Activated B cell treated with CpG ODN at 0.5 μM for 24 hours (primary cell): Measurements from ENCODE around the gene TMEM141. TPM values are rescaled to one million over a fixed set of nuclear protein-coding genes. Genes with fewer than 3 reads are reported as not detected.

Experiments used
- ATAC-seq: fragments of 200-7000 bp; cut with Tn5 transposase; one replicate; pipeline ENCODE4 v1.10.0; 2021; ENCODE audit warnings: low read depth, mild to moderate bottlenecking, moderate library complexity
- CTCF ChIA-PET: fragments of 350-600 bp; sonication (Branson Sonifier 250); formaldehyde crosslinking; loops from one replicate; lab custom pipeline; 2021; ENCODE audit warnings: antibody characterized with exemption; lab: Charles Lee
- POLR2A ChIA-PET: fragments of 350-600 bp; sonication (Branson Sonifier 250); formaldehyde crosslinking; loops from one replicate; lab custom pipeline; 2021; ENCODE audit warnings: antibody characterized with exemption; lab: Charles Lee
- DNase-seq: peaks from one replicate; pipeline ENCODE4 v3.0.0; 2022
- H3K27ac Mint-ChIP-seq: one replicate; pipeline ENCODE4 v1.8.0; 2020; ENCODE audit warnings: mixed read lengths
- H3K27me3 Mint-ChIP-seq: one replicate; pipeline ENCODE4 v1.8.0; 2021; ENCODE audit warnings: mixed read lengths
- H3K36me3 Mint-ChIP-seq: one replicate; pipeline ENCODE4 v1.8.0; 2021; ENCODE audit warnings: low read depth, mixed read lengths
- H3K4me1 Mint-ChIP-seq: one replicate; pipeline ENCODE4 v1.8.0; 2021; ENCODE audit warnings: mixed read lengths
- H3K4me3 Mint-ChIP-seq: one replicate; pipeline ENCODE4 v1.8.0; 2020; ENCODE audit warnings: mild to moderate bottlenecking, mixed read lengths
- H3K9me3 Mint-ChIP-seq: one replicate; pipeline ENCODE4 v1.8.0; 2020; ENCODE audit warnings: mixed read lengths
- CTCF ChIP-seq: fragments of 200-600 bp; IDR thresholded peaks from one replicate; pipeline ENCODE4 v1.8.0; 2022; ENCODE audit warnings: antibody characterized with exemption, mild to moderate bottlenecking
- intact Hi-C: fragments of 100-400 bp; cut with micrococcal nuclease; formaldehyde crosslinking; loops from one replicate; pipeline ENCODE4 v1.15.1; 2024
- total RNA-seq: library from RNA; stranded (reverse); gene quantifications from 2 replicates; pipeline ENCODE4 v1.2.3, GENCODE V29; 2022

The TMEM141 gene
- total RNA-seq, 1 donor from 2014 or later, result 34.9 TPM

- DNase-seq (no peak), ATAC-seq (no peak)
- ChIA-PET CTCF (no interaction called here), POLR2A (interaction anchor here (0.6 to 7.6 kb wide), 4 partner anchors 10 to 472 kb away, joined by 3 to 112 read pairs (median 10); no protein-coding TSS in a partner anchor)
- intact Hi-C loops, result no loop called here
- Mint-ChIP-seq H3K27ac (peak overlapping the region; percentile 32), H3K4me3 (no peak overlapping the region), H3K4me1 (peaks cover 54% of the 10 kb centered on the region), H3K36me3 (peaks cover 10% of the 10 kb centered on the region), H3K27me3 (no peaks in the 10 kb centered on the region), H3K9me3 (peaks cover 12% of the 10 kb centered on the region)
- no peak for TF ChIP-seq CTCF
These were observed 39.9 kb upstream of the TMEM141 start for GRCh38 chr9:136751244-136751643.

- no peak overlapping the region for H3K4me3 Mint-ChIP-seq
- H3K4me1 Mint-ChIP-seq, result peaks cover 58% of the 10 kb centered on the region
- peaks cover 12% of the 10 kb centered on the region for H3K9me3 Mint-ChIP-seq
- DNase-seq, result no peak
- ChIA-PET POLR2A (interaction anchor here (2.8 to 7.6 kb wide), 2 partner anchors 10 to 22 kb away, joined by 15 to 112 read pairs; no protein-coding TSS in a partner anchor), CTCF (no interaction called here)
- TF ChIP-seq CTCF, result no peak
- H3K36me3 Mint-ChIP-seq, result peaks cover 10% of the 10 kb centered on the region
- peak overlapping the region; percentile 32 for H3K27ac Mint-ChIP-seq
- no peak for ATAC-seq
- intact Hi-C loops, result no loop called here
- no peaks in the 10 kb centered on the region for H3K27me3 Mint-ChIP-seq
These were observed 39.3 kb upstream of the TMEM141 start for GRCh38 chr9:136751814-136752213.

GRCh38 chr9:136753371-136754058 is 37.6 kb upstream of the TMEM141 start:
- Mint-ChIP-seq H3K4me1 (peaks cover 64% of the 10 kb centered on the region), H3K27me3 (no peaks in the 10 kb centered on the region), H3K9me3 (peaks cover 12% of the 10 kb centered on the region), H3K36me3 (peaks cover 10% of the 10 kb centered on the region), H3K27ac (no peak overlapping the region), H3K4me3 (no peak overlapping the region)
- intact Hi-C loops, result no loop called here
- ATAC-seq (no peak), DNase-seq (no peak)
- no peak for TF ChIP-seq CTCF
- POLR2A ChIA-PET, result interaction anchor here (0.5 kb wide), 1 partner anchor 51 kb away, joined by 10 read pairs; no protein-coding TSS in a partner anchor
- CTCF ChIA-PET, result no interaction called here

- intact Hi-C loops, result no loop called here
These were observed 37.0 kb upstream of the TMEM141 start for GRCh38 chr9:136754059-136754572.

More at GRCh38 chr9:136754059-136754572, 37.0 kb upstream of the TMEM141 start:
- no peaks in the 10 kb centered on the region for H3K27me3 Mint-ChIP-seq
- peak overlapping the region; percentile 65 for H3K27ac Mint-ChIP-seq
- H3K4me3 Mint-ChIP-seq, result no peak overlapping the region
- POLR2A ChIA-PET, result interaction anchor here (0.6 to 1.8 kb wide), 3 partner anchors 12 to 66 kb away, joined by 4 to 10 read pairs (median 8); no protein-coding TSS in a partner anchor
- CTCF ChIA-PET, result no interaction called here
- peaks cover 10% of the 10 kb centered on the region for H3K36me3 Mint-ChIP-seq
- DNase-seq (no peak), ATAC-seq (no peak)
- H3K4me1 Mint-ChIP-seq, result peaks cover 64% of the 10 kb centered on the region
- TF ChIP-seq CTCF, result no peak
- peaks cover 12% of the 10 kb centered on the region for H3K9me3 Mint-ChIP-seq
